ENCODE measurements around the gene PALM.

DNA sequence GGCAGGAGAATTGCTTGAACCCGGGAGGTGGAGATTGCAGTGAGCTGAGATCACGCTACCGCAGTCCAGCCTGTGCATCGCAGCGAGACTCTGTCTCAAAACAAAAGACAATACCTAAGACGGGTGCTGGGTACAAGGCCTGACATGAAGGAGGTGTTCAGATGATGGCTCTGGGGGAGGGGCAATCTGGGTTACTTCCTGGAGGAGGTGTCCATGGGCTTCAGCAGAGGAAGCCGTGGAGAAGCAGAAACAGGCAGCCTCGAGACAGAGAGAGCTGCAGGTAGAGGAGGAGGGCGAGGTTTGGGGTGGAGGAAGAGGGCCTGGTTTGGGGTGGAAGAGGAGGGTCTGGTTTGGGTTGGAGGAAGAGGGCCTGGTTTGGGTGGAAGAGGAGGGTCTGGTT lies 45.8 kb downstream of the PALM start:
- TF ChIP-seq, protein P1, sequence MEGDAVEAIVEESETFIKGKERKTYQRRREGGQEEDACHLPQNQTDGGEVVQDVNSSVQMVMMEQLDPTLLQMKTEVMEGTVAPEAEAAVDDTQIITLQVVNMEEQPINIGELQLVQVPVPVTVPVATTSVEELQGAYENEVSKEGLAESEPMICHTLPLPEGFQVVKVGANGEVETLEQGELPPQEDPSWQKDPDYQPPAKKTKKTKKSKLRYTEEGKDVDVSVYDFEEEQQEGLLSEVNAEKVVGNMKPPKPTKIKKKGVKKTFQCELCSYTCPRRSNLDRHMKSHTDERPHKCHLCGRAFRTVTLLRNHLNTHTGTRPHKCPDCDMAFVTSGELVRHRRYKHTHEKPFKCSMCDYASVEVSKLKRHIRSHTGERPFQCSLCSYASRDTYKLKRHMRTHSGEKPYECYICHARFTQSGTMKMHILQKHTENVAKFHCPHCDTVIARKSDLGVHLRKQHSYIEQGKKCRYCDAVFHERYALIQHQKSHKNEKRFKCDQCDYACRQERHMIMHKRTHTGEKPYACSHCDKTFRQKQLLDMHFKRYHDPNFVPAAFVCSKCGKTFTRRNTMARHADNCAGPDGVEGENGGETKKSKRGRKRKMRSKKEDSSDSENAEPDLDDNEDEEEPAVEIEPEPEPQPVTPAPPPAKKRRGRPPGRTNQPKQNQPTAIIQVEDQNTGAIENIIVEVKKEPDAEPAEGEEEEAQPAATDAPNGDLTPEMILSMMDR (conservative IDR thresholded peaks at IDR 0.05; ENCODE audit: low read length), result no peak
- TF ChIP-seq EZH2phosphoT487 (IDR thresholded peaks at IDR 0.05; ENCODE audit: borderline replicate concordance), result no peak
